GM21786 (cell line): ENCODE measurements around the gene SURF2.

Experiments
- ATAC-seq: cut with Tn5 transposase; IDR thresholded peaks from one replicate; pipeline ENCODE4 v1.9.1; 2021; ENCODE audit not compliant: unreplicated experiment

The SURF2 gene

GRCh38 chr9:133353548-133353947 is 2.8 kb upstream of the SURF2 start:
- no peak for ATAC-seq

GRCh38 chr9:133354766-133355165 is 1.6 kb upstream of the SURF2 start:
- no peak for ATAC-seq

- peak; percentile 35 for ATAC-seq
Measured at GRCh38 chr9:133355881-133356357, 431 bp upstream of the SURF2 start.

GRCh38 chr9:133357656-133358055 is 1.3 kb downstream of the SURF2 start:
- no peak for ATAC-seq

GRCh38 chr9:133359399-133360175 is 3.2 kb downstream of the SURF2 start:
- ATAC-seq: no peak

- no peak for ATAC-seq
Measured at GRCh38 chr9:133360400-133361393, 4.3 kb downstream of the SURF2 start.

- ATAC-seq: no peak
Measured at GRCh38 chr9:133361507-133362092, 5.2 kb downstream of the SURF2 start.

GRCh38 chr9:133362359-133363044 is 6.2 kb downstream of the SURF2 start:
- no peak for ATAC-seq

- ATAC-seq: no peak
Measured at GRCh38 chr9:133366435-133366834, 10.1 kb downstream of the SURF2 start.

- no peak for ATAC-seq
Measured at GRCh38 chr9:133367221-133367620, 10.9 kb downstream of the SURF2 start.

- ATAC-seq: no peak
Measured at GRCh38 chr9:133367778-133368177, 11.4 kb downstream of the SURF2 start.

GRCh38 chr9:133368249-133368881 is 12.0 kb downstream of the SURF2 start:
- ATAC-seq: no peak

- no peak for ATAC-seq
Measured at GRCh38 chr9:133369422-133369821, 13.1 kb downstream of the SURF2 start.

GRCh38 chr9:133369933-133370332 is 13.6 kb downstream of the SURF2 start:
- no peak for ATAC-seq

GRCh38 chr9:133370685-133371084 is 14.3 kb downstream of the SURF2 start:
- ATAC-seq: no peak

GRCh38 chr9:133371261-133371711 is 14.9 kb downstream of the SURF2 start:
- no peak for ATAC-seq

- no peak for ATAC-seq
Measured at GRCh38 chr9:133372144-133372543, 15.8 kb downstream of the SURF2 start.

GRCh38 chr9:133374612-133375115 is 18.3 kb downstream of the SURF2 start:
- ATAC-seq: no peak

GRCh38 chr9:133375116-133375723 is 18.9 kb downstream of the SURF2 start:
- ATAC-seq: no peak
